ENCODE data around the gene ADAMTSL5.

GRCh38 chr19:1556390-1557070 lies 43.7 kb upstream of the ADAMTSL5 start:
- TF ChIP-seq CTCF (IDR thresholded peaks at IDR 0.05): no peak
- no peak for TF ChIP-seq POLR2AphosphoS5 (IDR thresholded peaks at IDR 0.05)
- no peak for TF ChIP-seq EP300 (IDR thresholded peaks at IDR 0.05)

All from suprapubic skin (tissue), 4 donors.